Loucy (cell line): ENCODE results near the gene NPHP4.

ENCODE experiments used
- H2AFZ ChIP-seq: fragments of 200-600 bp; sonication (generic); 2 replicates; pipeline ENCODE4 v1.6.0; 2016; ENCODE audit warnings: antibody characterized with exemption, mild to moderate bottlenecking, low read length, moderate library complexity
- H3F3A ChIP-seq: fragments of 200-600 bp; 2 replicates; pipeline ENCODE4 v1.6.0; 2016; ENCODE audit warnings: antibody characterized with exemption, low read depth, mild to moderate bottlenecking
- H3K27me3 ChIP-seq: fragments of 200-600 bp; sonication (generic); 2 replicates; pipeline ENCODE4 v1.6.1; 2014; ENCODE audit warnings: low read length, mild to moderate bottlenecking; ENCODE audit not compliant: insufficient read depth, poor library complexity, severe bottlenecking
- H3K36me3 ChIP-seq: fragments of 200-600 bp; sonication (generic); 2 replicates; pipeline ENCODE4 v1.6.1; 2016; ENCODE audit warnings: low read length; ENCODE audit not compliant: insufficient read depth
- H3K4me1 ChIP-seq: fragments of 200-600 bp; sonication (generic); 2 replicates; pipeline ENCODE4 v1.5.1; 2014; ENCODE audit warnings: low read length, mild to moderate bottlenecking; ENCODE audit not compliant: insufficient read depth, poor library complexity, severe bottlenecking
- H3K4me2 ChIP-seq: fragments of 200-600 bp; sonication (generic); 2 replicates; pipeline ENCODE4 v1.6.0; 2014; ENCODE audit warnings: antibody characterized with exemption, low read length, low read depth, mild to moderate bottlenecking; ENCODE audit not compliant: poor library complexity, severe bottlenecking
- H3K4me3 ChIP-seq: fragments of 200-600 bp; sonication (generic); 2 replicates; pipeline ENCODE4 v1.5.1; 2014; ENCODE audit warnings: low read length, mild to moderate bottlenecking, mixed read lengths; ENCODE audit not compliant: poor library complexity, severe bottlenecking
- H3K79me2 ChIP-seq: fragments of 200-600 bp; sonication (generic); 2 replicates; pipeline ENCODE4 v1.6.1; 2014; ENCODE audit warnings: low read length; ENCODE audit not compliant: insufficient read depth
- H3K9ac ChIP-seq: fragments of 200-600 bp; sonication (generic); 2 replicates; pipeline ENCODE4 v1.6.0; 2014; ENCODE audit warnings: mild to moderate bottlenecking, low read depth, low read length, moderate library complexity; ENCODE audit not compliant: poor library complexity, severe bottlenecking
- H3K9me2 ChIP-seq: fragments of 200-600 bp; sonication (generic); replicated peaks from 2 replicates; pipeline ENCODE4 v1.6.1; 2016; ENCODE audit warnings: low read depth, low read length, mixed read lengths
- H3K9me3 ChIP-seq: fragments of 200-600 bp; sonication (generic); 2 replicates; pipeline ENCODE4 v1.6.1; 2014; ENCODE audit warnings: mild to moderate bottlenecking, antibody characterized with exemption, low read length, low read depth; ENCODE audit not compliant: insufficient read depth
- H4K20me1 ChIP-seq: fragments of 200-600 bp; sonication (generic); 2 replicates; pipeline ENCODE4 v1.6.0; 2014; ENCODE audit warnings: antibody characterized with exemption, low read length, mild to moderate bottlenecking; ENCODE audit not compliant: insufficient read depth, poor library complexity, severe bottlenecking
- CTCF ChIP-seq: fragments of 200-600 bp; sonication (generic); conservative IDR thresholded peaks from 2 replicates; pipeline ENCODE4 v1.5.1; 2014; ENCODE audit warnings: mild to moderate bottlenecking, antibody characterized with exemption, low read length
- EZH2phosphoT487 ChIP-seq: fragments of 200-600 bp; IDR thresholded peaks from 2 replicates; pipeline ENCODE4 v1.6.1; 2018; ENCODE audit warnings: antibody characterized with exemption, mild to moderate bottlenecking, moderate library complexity, borderline replicate concordance

The NPHP4 gene

GRCh38 chr1:5880630-5881405 lies 111.4 kb downstream of the NPHP4 start:
- TF ChIP-seq EZH2phosphoT487 = no peak
- no peak for TF ChIP-seq CTCF
- H3K4me1 ChIP-seq = no peaks in the 10 kb centered on the region
- H3K9ac ChIP-seq = no peak overlapping the region

GRCh38 chr1:5879421-5879820 lies 112.8 kb downstream of the NPHP4 start:
- Histone ChIP-seq H3K4me1 (no peaks in the 10 kb centered on the region), H3K27me3 (no peaks in the 10 kb centered on the region), H3K9me3 (no peaks in the 10 kb centered on the region), H3K9me2 (no peaks in the 10 kb centered on the region), H3K4me3 (no peak overlapping the region), H2AFZ (no peak overlapping the region), H3K9ac (no peak overlapping the region), H3F3A (no peaks in the 10 kb centered on the region), H3K4me2 (no peak overlapping the region), H3K36me3 (peaks cover 25% of the 10 kb centered on the region; the same call in 1 of the 2 replicates), H4K20me1 (no peaks in the 10 kb centered on the region), H3K79me2 (no peaks in the 10 kb centered on the region)
- TF ChIP-seq EZH2phosphoT487 (no peak), CTCF (no peak)

More at GRCh38 chr1:5880630-5881405, 111.4 kb downstream of the NPHP4 start:
- H4K20me1 ChIP-seq = no peaks in the 10 kb centered on the region
- H3K4me3 ChIP-seq = no peak overlapping the region
- peaks cover 11% of the 10 kb centered on the region; the same call in 1 of the 2 replicates for H3K36me3 ChIP-seq
- H3K9me3 ChIP-seq = no peaks in the 10 kb centered on the region
- H2AFZ ChIP-seq = no peak overlapping the region
- H3K4me2 ChIP-seq = no peak overlapping the region
- no peaks in the 10 kb centered on the region for H3K79me2 ChIP-seq
- no peaks in the 10 kb centered on the region for H3K9me2 ChIP-seq
- no peaks in the 10 kb centered on the region for H3F3A ChIP-seq
- no peaks in the 10 kb centered on the region for H3K27me3 ChIP-seq

GRCh38 chr1:5878971-5879370 lies 113.3 kb downstream of the NPHP4 start:
- TF ChIP-seq CTCF = no peak
- no peak for TF ChIP-seq EZH2phosphoT487
- Histone ChIP-seq H3K4me2 (no peak overlapping the region), H4K20me1 (no peaks in the 10 kb centered on the region), H3K9ac (no peak overlapping the region), H3K36me3 (peaks cover 29% of the 10 kb centered on the region; the same call in 1 of the 2 replicates), H3F3A (no peaks in the 10 kb centered on the region), H3K79me2 (no peaks in the 10 kb centered on the region), H3K9me3 (no peaks in the 10 kb centered on the region), H3K4me3 (no peak overlapping the region), H2AFZ (no peak overlapping the region), H3K4me1 (no peaks in the 10 kb centered on the region), H3K9me2 (no peaks in the 10 kb centered on the region), H3K27me3 (no peaks in the 10 kb centered on the region)
